ENCODE measurements around the gene SCGB1D1.

SCGB1D1 gene

GRCh38 chr11:62233730-62234129 is 43.7 kb downstream of the SCGB1D1 start:
- DNase-seq (ENCODE audit: low read depth in 2 of 2) = no peak

GRCh38 chr11:62236187-62236586 is 46.2 kb downstream of the SCGB1D1 start:
- no peak for DNase-seq (ENCODE audit: low read depth in 2 of 2)

- DNase-seq (ENCODE audit: low read depth in 2 of 2) = no peak
These were observed 47.5 kb downstream of the SCGB1D1 start for GRCh38 chr11:62237499-62237898.

GRCh38 chr11:62238151-62238550 is 48.1 kb downstream of the SCGB1D1 start:
- no peak for DNase-seq (ENCODE audit: low read depth in 2 of 2)

GRCh38 chr11:62241095-62241494 is 51.1 kb downstream of the SCGB1D1 start:
- DNase-seq (ENCODE audit: low read depth in 2 of 2) = no peak

- no peak for DNase-seq (ENCODE audit: low read depth in 2 of 2)
These were observed 52.0 kb downstream of the SCGB1D1 start, which contains the start of gene SCGB1D2 for GRCh38 chr11:62242021-62242420. Gene SCGB1D2 (plus strand): TSS chr11:62242239. CDS start chr11:62242308, 69 bp downstream.
